Sigmoid colon (tissue), 7 donors: Measurements from ENCODE around the gene CSNK2A1. TPM values are rescaled to one million over a fixed set of nuclear protein-coding genes. Genes with fewer than 3 reads are reported as not detected.
A peak's percentile ranks its signal among the peaks of the same experiment; 100 is the strongest.

Experiments
- DNase-seq: peaks from one replicate; pipeline ENCODE4 v3.0.0-alpha.2; 2019
- H3K27ac ChIP-seq, 4 donors: fragments of 200-600 bp; sonication (generic); one replicate each; pipeline ENCODE4 v1.5.1; 2016 to 2019; ENCODE audit warnings: mild to moderate bottlenecking in 1 of 4
- H3K27me3 ChIP-seq, 3 donors: fragments of 200-600 bp; sonication (generic); one replicate each; pipeline ENCODE4 v1.5.1; 2019; ENCODE audit warnings: mild to moderate bottlenecking in 1 of 3
- H3K36me3 ChIP-seq, 4 donors: fragments of 200-600 bp; sonication (generic); one replicate each; pipeline ENCODE4 v1.5.1; 2016 to 2019
- H3K4me1 ChIP-seq, 4 donors: fragments of 200-600 bp; sonication (generic); one replicate each; pipeline ENCODE4 v1.5.1; 2017 to 2019
- H3K4me3 ChIP-seq, 4 donors: fragments of 200-600 bp; sonication (generic); one replicate each; pipeline ENCODE4 v1.5.1; 2017 to 2019; ENCODE audit warnings: mild to moderate bottlenecking in 2 of 4, moderate library complexity in 1 of 4
- H3K9me3 ChIP-seq, 4 donors: fragments of 200-600 bp in 3 of 4; sonication (generic) in 3 of 4; one replicate each; pipeline versions ENCODE4 v1.5.1 to v1.6.1; 2013 to 2019
- CTCF ChIP-seq, 4 experiments: fragments of 450-650 bp in 3 of 4; fragments of 200-600 bp in 1 of 4; IDR thresholded peaks; one replicate each; pipeline ENCODE4 v1.5.1; 2016 to 2019; ENCODE audit warnings: antibody characterized with exemption in 4 of 4, mild to moderate bottlenecking in 3 of 4, moderate library complexity in 2 of 4
- EP300 ChIP-seq, 4 donors: sonication (generic); formaldehyde crosslinking; IDR thresholded peaks; one replicate each; pipeline ENCODE4 v1.6.1; 2017; ENCODE audit warnings: antibody characterized with exemption in 4 of 4
- POLR2A ChIP-seq, 2 donors: fragments of 450-650 bp; IDR thresholded peaks; one replicate each; pipeline ENCODE4 v1.6.1; 2016; ENCODE audit warnings: antibody characterized with exemption in 2 of 2, mild to moderate bottlenecking in 2 of 2, moderate library complexity in 2 of 2
- POLR2AphosphoS5 ChIP-seq, 4 donors: sonication (generic); formaldehyde crosslinking; IDR thresholded peaks; one replicate each; pipeline ENCODE4 v1.6.1; 2017; ENCODE audit warnings: antibody characterized with exemption in 4 of 4
- WGBS, 2 donors: extraction: QIAGEN DNeasy Blood & Tissue Kit; methylation state at CpG; one replicate each; pipeline ENCODE4 v1.1.7; 2013; 5-methylcytosine and 5-hydroxymethylcytosine counted together
- intact Hi-C: fragments of 100-400 bp; cut with DNase I; formaldehyde crosslinking; loops from one replicate; pipeline ENCODE4 v1.15.1; 2023
- polyA plus RNA-seq, 3 donors: library from polyadenylated mRNA; stranded (reverse); fragments of 200-250 nt; gene quantifications; one replicate each; pipeline ENCODE4 v1.2.3, GENCODE V29; 2013
- total RNA-seq, 4 donors: library from RNA; depleted of rRNA; stranded (reverse); fragments of >200 nt; gene quantifications; one replicate each; pipeline ENCODE4 v1.1.0, GENCODE V29; 2016
- donor health status: healthy with polysubstance abuse.
- donor health status: Bipolar disorder and iron deficiency.
- donor health status: healthy.

CSNK2A1 gene
- total and polyA plus RNA-seq, 7 donors = 33.0 to 77.1 (median 51.5) TPM

GRCh38 chr20:546353-546752 lies 2.8 kb upstream of the CSNK2A1 start:
- Histone ChIP-seq H3K36me3 (no peaks in the 10 kb centered on the region), H3K27me3 (peaks cover 0 to under 1% (median 0%) of the 10 kb centered on the region in 3 donors), H3K9me3 (no peaks in the 10 kb centered on the region), H3K4me1 (peaks cover 0 to 20% (median 18%) of the 10 kb centered on the region in 4 donors), H3K4me3 (no peak overlapping the region), H3K27ac (no peak overlapping the region)
- 92 to 95% methylated on average over 3 of the region's 3 CpGs for WGBS, 2 donors
- intact Hi-C loops = no loop called here
- DNase-seq = no peak
- TF ChIP-seq POLR2AphosphoS5 (IDR thresholded peaks at IDR 0.05) (no peak), EP300 (IDR thresholded peaks at IDR 0.05) (no peak), POLR2A (IDR thresholded peaks at IDR 0.05) (no peak), CTCF (IDR thresholded peaks at IDR 0.05) (no peak)

DNA sequence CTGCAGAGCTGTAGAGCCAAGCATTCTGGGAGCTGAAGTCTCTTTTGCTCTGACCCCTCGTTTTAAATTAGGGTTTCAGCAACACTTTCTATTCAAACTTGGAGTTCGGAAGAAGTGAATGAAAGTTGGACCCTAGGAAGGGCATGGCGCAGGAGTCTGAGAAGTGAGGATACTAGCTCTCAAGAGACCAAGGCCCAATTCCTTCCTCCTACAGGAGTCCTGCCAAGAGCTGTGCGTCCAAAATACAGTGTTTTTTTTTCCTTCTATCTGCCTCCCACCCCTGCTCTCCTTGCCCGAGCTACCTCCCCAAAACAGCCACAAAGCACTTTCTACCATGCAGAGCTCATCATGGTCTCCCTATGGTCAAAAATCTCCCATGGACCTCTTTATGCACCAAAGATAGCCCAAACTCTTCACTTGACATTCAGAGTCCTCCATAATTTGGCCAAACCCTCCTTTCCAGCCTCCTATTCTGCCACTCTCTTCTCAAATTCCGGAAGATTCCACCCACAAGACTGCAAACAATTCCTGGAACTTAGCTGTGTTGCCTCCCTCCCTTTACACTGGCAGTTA lies 649 bp upstream of the CSNK2A1 start:
- Histone ChIP-seq H3K27ac (peak overlapping the region; percentile 84 to 94 (median 92)), H3K9me3 (no peaks in the 10 kb centered on the region), H3K4me1 (peaks cover 0 to 33% (median 19%) of the 10 kb centered on the region in 4 donors), H3K36me3 (no peaks in the 10 kb centered on the region), H3K4me3 (peak overlapping the region in 3 of 4 donors; percentile 96 to 99 (median 97)), H3K27me3 (no peaks in the 10 kb centered on the region)
- 73 to 75% methylated on average over 6 of the region's 6 CpGs for WGBS, 2 donors
- DNase-seq = no peak
- TF ChIP-seq POLR2A (IDR thresholded peaks at IDR 0.05) (no peak), EP300 (IDR thresholded peaks at IDR 0.05) (no peak), CTCF (IDR thresholded peaks at IDR 0.05) (no peak), POLR2AphosphoS5 (IDR thresholded peaks at IDR 0.05) (no peak)
- intact Hi-C loops = loop anchor here (5.0 kb wide), 4 partner anchors 82 to 923 kb away; partner anchors contain the start of genes NRSN2, NSFL1C, SRXN1 and TBC1D20

GRCh38 chr20:542777-543368 lies 717 bp downstream of the CSNK2A1 start:
- Histone ChIP-seq H3K36me3 (no peaks in the 10 kb centered on the region), H3K27me3 (no peaks in the 10 kb centered on the region), H3K4me3 (peak overlapping the region; percentile 96 to 99 (median 98)), H3K27ac (peak overlapping the region; percentile 84 to 94 (median 92)), H3K9me3 (no peaks in the 10 kb centered on the region), H3K4me1 (peaks cover 0 to 33% (median 19%) of the 10 kb centered on the region in 4 donors)
- TF ChIP-seq POLR2A (IDR thresholded peaks at IDR 0.05) (no peak), EP300 (IDR thresholded peaks at IDR 0.05) (no peak), CTCF (IDR thresholded peaks at IDR 0.05) (no peak)
- DNase-seq = no peak
- intact Hi-C loops = loop anchor here (2.0 to 5.0 kb wide), 5 partner anchors 81 to 924 kb away; partner anchors contain the start of genes NRSN2, NSFL1C, RBCK1 and SRXN1
- 1 to 2% methylated on average over 12 of the region's 12 CpGs for WGBS, 2 donors

GRCh38 chr20:540391-541201 lies 3.0 kb downstream of the CSNK2A1 start:
- DNase-seq = no peak
- Histone ChIP-seq H3K4me1 (peaks cover 0 to 56% (median 40%) of the 10 kb centered on the region in 4 donors), H3K4me3 (no peak overlapping the region), H3K27me3 (no peaks in the 10 kb centered on the region), H3K9me3 (no peaks in the 10 kb centered on the region), H3K36me3 (no peaks in the 10 kb centered on the region), H3K27ac (no peak overlapping the region)
- TF ChIP-seq CTCF (IDR thresholded peaks at IDR 0.05) (no peak), POLR2AphosphoS5 (IDR thresholded peaks at IDR 0.05) (no peak), EP300 (IDR thresholded peaks at IDR 0.05) (no peak), POLR2A (IDR thresholded peaks at IDR 0.05) (no peak)
- intact Hi-C loops = loop anchor here (5.0 kb wide), 4 partner anchors 78 to 927 kb away; partner anchors contain the start of genes NRSN2, NSFL1C, SRXN1 and TBC1D20
- WGBS, 2 donors = 96 to 97% methylated on average over 3 of the region's 3 CpGs
